GM12878 (cell line): Measurements from ENCODE around the gene TMPRSS6. TPM values are rescaled to one million over a fixed set of nuclear protein-coding genes. Genes with fewer than 3 reads are reported as not detected.

Experiments used
- ATAC-seq: fragments of 200-7000 bp; cut with Tn5 transposase; 3 replicates; pipeline ENCODE4 v1.9.1; 2020; ENCODE audit warnings: mild to moderate bottlenecking, moderate library complexity
- BruUV-seq: library from RNA; stranded (reverse); fragments of 400-500 nt; replicated peaks from 2 replicates; lab custom pipeline; 2021; lab: Mats Ljungman, UMichigan
- CTCF ChIA-PET: fragments of 300-600 bp; sonication (Branson Sonifier 250); formaldehyde crosslinking; extraction: SDS; loops from one replicate; lab custom pipeline; 2021; ENCODE audit warnings: inconsistent platforms; lab: Yijun Ruan, JAX
- POLR2A ChIA-PET: fragments of 350-600 bp; formaldehyde crosslinking; extraction: SDS; loops from one replicate; lab custom pipeline; 2021; ENCODE audit warnings: inconsistent platforms; lab: Charles Lee
- RAD21 ChIA-PET: fragments of 300-600 bp; sonication (Branson Sonifier 250); formaldehyde crosslinking; loops from one replicate; lab custom pipeline; 2023; ENCODE audit warnings: antibody characterized with exemption; ENCODE audit not compliant: unreplicated experiment; lab: Charles Lee
- SMC1A ChIA-PET: fragments of 300-600 bp; sonication (Branson Sonifier 250); formaldehyde crosslinking; loops from one replicate; lab custom pipeline; 2023; ENCODE audit not compliant: unreplicated experiment, uncharacterized antibody; lab: Charles Lee
- DNase-seq: peaks from one replicate; pipeline ENCODE4 v3.0.0-alpha.2; 2011; ENCODE audit warnings: low read depth, low spot score
- FAIRE-seq: peaks from 3 replicates; lab custom pipeline; 2011; peaks lifted over from hg19 to GRCh38; lab: Jason Lieb, UNC
- H2AFZ ChIP-seq: 2 replicates; pipeline ENCODE4 v1.6.0; 2011; ENCODE audit warnings: low read depth, low read length, control low read depth; ENCODE audit not compliant: control insufficient read depth
- H3K27ac ChIP-seq: 2 replicates; pipeline ENCODE4 v1.5.1; 2011; ENCODE audit warnings: control low read depth; ENCODE audit not compliant: control insufficient read depth, insufficient read depth
- H3K27me3 ChIP-seq, 2 experiments: replicated peaks in 1 of 2; 2 replicates each; pipeline versions ENCODE4 v1.6.0 to v1.6.1; 2011; ENCODE audit warnings: low read length in 1 of 2; ENCODE audit not compliant: control insufficient read depth in 2 of 2, insufficient read depth in 2 of 2
- H3K36me3 ChIP-seq, 2 experiments: 2 replicates each; pipeline ENCODE4 v1.5.1; 2011; ENCODE audit warnings: low read length in 1 of 2; ENCODE audit not compliant: control insufficient read depth in 2 of 2, insufficient read depth in 2 of 2
- H3K4me1 ChIP-seq: 2 replicates; pipeline ENCODE4 v1.6.1; 2011; ENCODE audit warnings: mild to moderate bottlenecking, low read length, moderate library complexity, mixed read lengths; ENCODE audit not compliant: control insufficient read depth, insufficient read depth
- H3K4me2 ChIP-seq: 2 replicates; pipeline ENCODE4 v1.6.0; 2011; ENCODE audit warnings: control low read depth; ENCODE audit not compliant: control insufficient read depth, insufficient read depth
- H3K4me3 ChIP-seq: fragments of 200-600 bp; sonication (generic); 2 replicates; pipeline ENCODE4 v1.5.1; 2016
- H3K79me2 ChIP-seq: 2 replicates; pipeline ENCODE4 v1.6.0; 2011; ENCODE audit warnings: low read length; ENCODE audit not compliant: control insufficient read depth, insufficient read depth
- H3K9ac ChIP-seq: 2 replicates; pipeline ENCODE4 v1.8.0; 2011; ENCODE audit warnings: low read length, control low read depth, mixed read lengths; ENCODE audit not compliant: control insufficient read depth, insufficient read depth
- H3K9me3 ChIP-seq: replicated peaks from 3 replicates; pipeline ENCODE4 v1.5.1; 2011; ENCODE audit warnings: mild to moderate bottlenecking, low read length; ENCODE audit not compliant: control insufficient read depth, insufficient read depth
- H4K20me1 ChIP-seq: 2 replicates; pipeline ENCODE4 v1.6.0; 2011; ENCODE audit not compliant: control insufficient read depth, insufficient read depth
- CHD2 ChIP-seq: IDR thresholded peaks from 2 replicates; pipeline ENCODE4 v1.6.1; 2011; ENCODE audit warnings: low read depth, low read length, improper control_type of control experiment, borderline replicate concordance
- EGR1 ChIP-seq, 2 experiments: IDR thresholded peaks; 1 replicate in 1 of 2; 2 replicates in 1 of 2; pipeline ENCODE4 v1.6.1; 2011 to 2012; ENCODE audit warnings: low read depth in 2 of 2, low read length in 2 of 2, borderline replicate concordance in 1 of 2, mild to moderate bottlenecking in 1 of 2, moderate library complexity in 1 of 2
- EP300 ChIP-seq, 2 experiments: fragments of 150-350 bp in 1 of 2; IDR thresholded peaks; 2 replicates each; pipeline ENCODE4 v1.6.1; 2011 to 2012; ENCODE audit warnings: low read depth in 2 of 2, low read length in 2 of 2, borderline replicate concordance in 1 of 2, improper control_type of control experiment in 1 of 2, inconsistent platforms in 1 of 2; ENCODE audit not compliant: control insufficient read depth in 1 of 2
- ESRRA ChIP-seq: IDR thresholded peaks from 2 replicates; pipeline ENCODE4 v1.6.1; 2012; ENCODE audit warnings: mild to moderate bottlenecking, low read length, improper control_type of control experiment
- HDAC6 ChIP-seq: fragments of 200-600 bp; sonication (generic); IDR thresholded peaks from one replicate; pipeline ENCODE4 v1.8.0; 2017; ENCODE audit warnings: antibody characterized with exemption; ENCODE audit not compliant: unreplicated experiment
- IKZF1 ChIP-seq: fragments of 450-650 bp; conservative IDR thresholded peaks from 2 replicates; pipeline ENCODE4 v1.6.1; 2017; ENCODE audit warnings: antibody characterized with exemption, mild to moderate bottlenecking
- KDM1A ChIP-seq: fragments of 200-600 bp; sonication (generic); IDR thresholded peaks from 2 replicates; pipeline ENCODE4 v1.6.1; 2016; ENCODE audit warnings: borderline replicate concordance
- MTA3 ChIP-seq: IDR thresholded peaks from 2 replicates; pipeline ENCODE4 v1.6.1; 2012; ENCODE audit warnings: low read length, inconsistent platforms, borderline replicate concordance
- NFIC ChIP-seq: IDR thresholded peaks from 2 replicates; pipeline ENCODE4 v1.6.1; 2012; ENCODE audit warnings: low read depth, mild to moderate bottlenecking, inconsistent platforms, low read length, moderate library complexity
- NFYB ChIP-seq: IDR thresholded peaks from 2 replicates; pipeline ENCODE4 v1.6.1; 2011; ENCODE audit warnings: low read depth, mild to moderate bottlenecking, low read length, improper control_type of control experiment, moderate library complexity; ENCODE audit not compliant: insufficient read depth
- NR2C1 ChIP-seq: fragments of 450-650 bp; IDR thresholded peaks from 2 replicates; pipeline ENCODE4 v1.6.1; 2017; ENCODE audit warnings: antibody characterized with exemption, mild to moderate bottlenecking, moderate library complexity
- SMC3 ChIP-seq: IDR thresholded peaks from 2 replicates; pipeline ENCODE4 v1.6.1; 2011; ENCODE audit warnings: low read length, improper control_type of control experiment, borderline replicate concordance
- TAF1 ChIP-seq: IDR thresholded peaks from 2 replicates; pipeline ENCODE4 v1.6.1; 2011; ENCODE audit warnings: mild to moderate bottlenecking, low read depth, low read length, borderline replicate concordance
- WGBS: methylation state at CpG from one replicate; pipeline ENCODE4 v1.1.6; 2016; ENCODE audit warnings: low lambda C conversion rate; ENCODE audit not compliant: insufficient replicate concordance, insufficient coverage; ENCODE audit errors: missing lambda C conversion rate; 5-methylcytosine and 5-hydroxymethylcytosine counted together
- in situ Hi-C: fragments of 300-500 bp; cut with MboI; formaldehyde crosslinking; loops from 9 replicates; pipeline ENCODE4 v1.14.3; 2018; ENCODE audit warnings: mixed read lengths
- intact Hi-C: fragments of 100-400 bp; cut with micrococcal nuclease; formaldehyde crosslinking; loops from one replicate; pipeline ENCODE4 v1.14.2; 2022; ENCODE audit not compliant: unreplicated experiment
- polyA plus RNA-seq, 11 experiments: library from polyadenylated mRNA; depleted of rRNA in 4 of 11; unstranded in 6 of 11; stranded (reverse) in 5 of 11; fragments of >200 nt; fragmentation: Nextera tagmentation in 4 of 11; fragmentation: Illumina TruSeq in 1 of 11; extraction: Ambion mirVana in 4 of 11; extraction: Trizol in 1 of 11; gene quantifications; 1 replicate in 1 of 11; 2 replicates in 10 of 11; pipeline versions ENCODE4 v1.2.1 to v1.2.3, GENCODE V29; 2011 to 2016; ENCODE audit warnings: inconsistent platforms in 2 of 11, missing spikeins in 2 of 11, low read depth in 1 of 11
- total RNA-seq, 4 experiments: library from RNA; depleted of rRNA in 3 of 4; stranded (reverse); fragments of >200 nt in 3 of 4; fragmentation: Illumina TruSeq in 1 of 4; extraction: Trizol in 1 of 4; gene quantifications; 2 replicates each; pipeline versions ENCODE4 v1.2.1 to v1.2.3, GENCODE V29; 2013 to 2021
- TF ChIP-seq, protein P1 (sequence below): IDR thresholded peaks from 2 replicates; pipeline ENCODE4 v1.6.1; 2012; ENCODE audit warnings: low read depth, low read length, improper control_type of control experiment

The TMPRSS6 gene
- total and polyA plus RNA-seq, 10 of the 15 experiments (the other 5 are each of a cell fraction or from before 2014, with no cell fraction given) = 0.06 to 0.69 (median 0.19) TPM; not detected in 6

DNA sequence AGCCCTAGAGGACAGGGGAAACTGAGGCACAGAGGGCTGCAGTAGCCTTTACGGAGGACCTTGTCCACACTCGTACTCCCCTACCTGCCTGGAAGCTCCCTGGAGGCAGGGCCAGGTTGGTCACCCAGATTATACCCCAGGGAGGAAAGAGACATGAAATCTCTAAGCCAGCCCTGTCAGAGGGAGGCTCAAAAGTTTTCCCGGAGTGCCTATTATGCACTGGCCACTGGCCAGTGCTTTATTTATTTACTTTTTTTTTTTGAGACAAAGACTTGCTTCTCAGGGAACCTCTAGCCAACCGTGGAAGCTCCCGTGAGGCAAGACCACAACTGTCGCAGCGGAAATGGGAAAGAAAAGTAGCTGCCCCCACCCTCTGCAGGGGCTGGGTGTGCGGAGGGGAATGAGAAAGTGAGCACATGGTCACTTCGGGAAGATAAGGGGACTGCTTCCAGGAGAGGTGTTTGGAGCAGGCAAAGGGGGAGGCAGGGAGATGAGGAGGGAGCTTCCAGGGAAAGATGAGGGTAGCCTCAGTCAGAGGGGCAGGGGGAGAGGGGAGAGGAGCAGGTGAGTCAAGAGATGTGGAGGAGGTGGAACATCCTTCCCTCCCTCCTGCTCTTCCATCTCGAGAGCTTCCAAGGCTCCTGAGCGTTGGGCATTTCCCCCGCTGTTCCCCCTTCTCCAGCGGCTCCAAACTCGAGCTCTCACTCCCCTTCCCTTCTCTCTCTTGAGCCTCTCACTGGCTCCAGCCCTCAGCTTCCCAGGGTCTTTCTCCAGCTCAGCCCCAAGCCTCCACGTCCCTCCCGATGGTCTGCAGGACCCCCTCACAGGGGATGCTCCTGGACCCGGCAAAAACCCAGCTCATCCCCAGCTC, 35.9 kb upstream of the TMPRSS6 start:
- no TSS peak for BruUV-seq
- H3K4me3 ChIP-seq = peak overlapping the region; percentile 99; the same call in 1 of the 2 replicates
- H3K36me3 ChIP-seq = peaks cover 9 to 30% of the 10 kb centered on the region in 2 experiments
- no peak overlapping the region for H2AFZ ChIP-seq
- DNase-seq (no peak), ATAC-seq (no peak), FAIRE-seq (no peak)
- no peak overlapping the region; the same call in 1 of the 2 replicates for H3K9ac ChIP-seq
- H3K27me3 ChIP-seq = no peaks in the 10 kb centered on the region
- peak overlapping the region; percentile 82 for H3K4me2 ChIP-seq
- TF ChIP-seq NFIC (no peak), ESRRA (no peak), EGR1 (IDR thresholded peaks at IDR 0.05; ENCODE audit: borderline replicate concordance in 1 of 2, low read depth in 2 of 2, low read length in 2 of 2) (no peak), NFYB (no peak), KDM1A (no peak), NR2C1 (0 out of 2 replicates have a peak, but pooled peaks have one; percentile 15), SMC3 (no peak), CHD2 (no peak), EP300 (IDR thresholded peaks at IDR 0.05; ENCODE audit: borderline replicate concordance in 1 of 2, control insufficient read depth in 1 of 2, low read depth in 2 of 2, low read length in 2 of 2) (no peak), TAF1 (no peak), HDAC6 (no peak), MTA3 (no peak), IKZF1 (peak; percentile 4; the same call in 1 of the 2 replicates)
- TF ChIP-seq, protein P1, sequence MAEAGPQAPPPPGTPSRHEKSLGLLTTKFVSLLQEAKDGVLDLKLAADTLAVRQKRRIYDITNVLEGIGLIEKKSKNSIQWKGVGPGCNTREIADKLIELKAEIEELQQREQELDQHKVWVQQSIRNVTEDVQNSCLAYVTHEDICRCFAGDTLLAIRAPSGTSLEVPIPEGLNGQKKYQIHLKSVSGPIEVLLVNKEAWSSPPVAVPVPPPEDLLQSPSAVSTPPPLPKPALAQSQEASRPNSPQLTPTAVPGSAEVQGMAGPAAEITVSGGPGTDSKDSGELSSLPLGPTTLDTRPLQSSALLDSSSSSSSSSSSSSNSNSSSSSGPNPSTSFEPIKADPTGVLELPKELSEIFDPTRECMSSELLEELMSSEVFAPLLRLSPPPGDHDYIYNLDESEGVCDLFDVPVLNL = no peak
- ChIA-PET SMC1A (interaction anchor here (0.5 to 12.5 kb wide), 6 partner anchors 19 to 67 kb away, joined by 3 to 203 read pairs (median 4); no protein-coding TSS in a partner anchor), POLR2A (interaction anchor here (0.6 to 1.6 kb wide), 5 partner anchors 13 to 91 kb away, joined by 3 to 4 read pairs (median 3); no protein-coding TSS in a partner anchor), CTCF (interaction anchor here (0.7 to 5.8 kb wide), 10 partner anchors 19 to 115 kb away, joined by 3 to 50 read pairs (median 4); no protein-coding TSS in a partner anchor), RAD21 (interaction anchor here (0.6 to 2.2 kb wide), 6 partner anchors 12 to 283 kb away, joined by 3 to 11 read pairs (median 4); no protein-coding TSS in a partner anchor)
- peaks cover 62% of the 10 kb centered on the region for H3K79me2 ChIP-seq
- in situ Hi-C loops = no loop called here
- no peak overlapping the region for H3K27ac ChIP-seq
- intact Hi-C loops = loop anchor here (5.0 to 10.0 kb wide), 2 partner anchors 49 to 68 kb away; no protein-coding TSS in a partner anchor
- peaks cover 24% of the 10 kb centered on the region for H3K4me1 ChIP-seq
- 60% methylated on average over 16 of the region's 17 CpGs for WGBS
- no peaks in the 10 kb centered on the region for H3K9me3 ChIP-seq
- H4K20me1 ChIP-seq = peaks cover 2% of the 10 kb centered on the region; the same call in 1 of the 2 replicates
